ENCODE results near the gene GALNT15.

Gene GALNT15

GRCh38 chr3:16234281-16234680 is 59.8 kb downstream of the GALNT15 start:
- ATAC-seq = no peak

GRCh38 chr3:16236030-16236639 is 61.7 kb downstream of the GALNT15 start:
- no peak for ATAC-seq

GRCh38 chr3:16236856-16237393 is 62.4 kb downstream of the GALNT15 start:
- no peak for ATAC-seq

GRCh38 chr3:16239086-16239770 is 64.7 kb downstream of the GALNT15 start:
- ATAC-seq = no peak

GRCh38 chr3:16239780-16240179 is 65.3 kb downstream of the GALNT15 start:
- no peak for ATAC-seq

GRCh38 chr3:16240229-16241023 is 65.9 kb downstream of the GALNT15 start:
- peak; percentile 32 to 38 for ATAC-seq

GRCh38 chr3:16241225-16241624 is 66.7 kb downstream of the GALNT15 start:
- no peak for ATAC-seq

- no peak for ATAC-seq
Observed at GRCh38 chr3:16242177-16242576, 67.7 kb downstream of the GALNT15 start.

- no peak for ATAC-seq
Observed at GRCh38 chr3:16243706-16244490, 69.4 kb downstream of the GALNT15 start.

- ATAC-seq = no peak
Observed at GRCh38 chr3:16245609-16246008, 71.1 kb downstream of the GALNT15 start.

- ATAC-seq = peak; percentile 71 to 84
Observed at GRCh38 chr3:16247282-16248061, 73.0 kb downstream of the GALNT15 start.

GRCh38 chr3:16248556-16248955 is 74.1 kb downstream of the GALNT15 start:
- ATAC-seq = no peak

- no peak for ATAC-seq
Observed at GRCh38 chr3:16249336-16249735, 74.9 kb downstream of the GALNT15 start.

GRCh38 chr3:16249886-16250285 is 75.4 kb downstream of the GALNT15 start:
- no peak for ATAC-seq

- no peak for ATAC-seq
Observed at GRCh38 chr3:16251316-16252085, 77.0 kb downstream of the GALNT15 start.

GRCh38 chr3:16252243-16252978 is 77.9 kb downstream of the GALNT15 start:
- no peak for ATAC-seq

- no peak for ATAC-seq
Observed at GRCh38 chr3:16252988-16253387, 78.5 kb downstream of the GALNT15 start.

- ATAC-seq = no peak
Observed at GRCh38 chr3:16253601-16254000, 79.1 kb downstream of the GALNT15 start.

GRCh38 chr3:16254916-16255315 is 80.4 kb downstream of the GALNT15 start:
- no peak for ATAC-seq

- no peak for ATAC-seq
Observed at GRCh38 chr3:16255326-16255725, 80.8 kb downstream of the GALNT15 start.
